Activated T-helper 2 cell treated with anti-CD3 and anti-CD28 coated beads, Interferon-gamma antibody, Interleukin-2, Interleukin-4, amounts not matched to agents 10 μg/mL and 5 μg/mL and 100 μg/mL, durations not matched to agents 14 hours and 24 hours and 36 hours (primary cell): ENCODE measurements around the gene NUDCD3. TPM values are rescaled to one million over a fixed set of nuclear protein-coding genes. Genes with fewer than 3 reads are reported as not detected.

ENCODE experiments used
- DNase-seq: peaks from one replicate; pipeline ENCODE4 v3.0.0; 2021; ENCODE audit warnings: low spot score
- H3K27ac Mint-ChIP-seq: one replicate; pipeline ENCODE4 v1.8.0; 2021; ENCODE audit warnings: mixed read lengths
- H3K27me3 Mint-ChIP-seq: one replicate; pipeline ENCODE4 v1.8.0; 2021; ENCODE audit warnings: low read depth, mixed read lengths
- H3K36me3 Mint-ChIP-seq: one replicate; pipeline ENCODE4 v1.8.0; 2021; ENCODE audit warnings: low read depth, mixed read lengths
- H3K4me1 Mint-ChIP-seq: one replicate; pipeline ENCODE4 v1.8.0; 2021; ENCODE audit warnings: low read depth, mixed read lengths
- H3K4me3 Mint-ChIP-seq: one replicate; pipeline ENCODE4 v1.8.0; 2021; ENCODE audit warnings: low read depth, mild to moderate bottlenecking, moderate library complexity, mixed read lengths
- H3K9me3 Mint-ChIP-seq: one replicate; pipeline ENCODE4 v1.8.0; 2021; ENCODE audit warnings: mixed read lengths
- intact Hi-C: fragments of 100-400 bp; cut with micrococcal nuclease; formaldehyde crosslinking; loops from one replicate; pipeline ENCODE4 v1.15.1; 2023
- total RNA-seq: library from RNA; stranded (reverse); gene quantifications from 2 replicates; pipeline ENCODE4 v1.2.3, GENCODE V29; 2022

Gene NUDCD3
- total RNA-seq, 1 donor from 2014 or later: 86.8 TPM

- Mint-ChIP-seq H3K27ac (no peak overlapping the region), H3K4me3 (no peak overlapping the region), H3K9me3 (no peaks in the 10 kb centered on the region), H3K4me1 (peaks cover 32% of the 10 kb centered on the region), H3K36me3 (peaks cover 70% of the 10 kb centered on the region), H3K27me3 (no peaks in the 10 kb centered on the region)
- DNase-seq: no peak
- intact Hi-C loops: loop anchor here (10.0 kb wide), 1 partner anchor 165 kb away; no protein-coding TSS in a partner anchor
These were observed 20.9 kb downstream of the NUDCD3 start for GRCh38 chr7:44469461-44470134.

- Mint-ChIP-seq H3K27ac (peak overlapping the region; percentile 61), H3K4me1 (peaks cover 39% of the 10 kb centered on the region), H3K27me3 (no peaks in the 10 kb centered on the region), H3K4me3 (no peak overlapping the region), H3K36me3 (peaks cover 53% of the 10 kb centered on the region), H3K9me3 (no peaks in the 10 kb centered on the region)
- intact Hi-C loops: loop anchor here (10.0 kb wide), 1 partner anchor 168 kb away; no protein-coding TSS in a partner anchor
- no peak for DNase-seq
These were observed 23.3 kb downstream of the NUDCD3 start for GRCh38 chr7:44467217-44467548.

GRCh38 chr7:44466300-44467216, 23.9 kb downstream of the NUDCD3 start:
- no peak overlapping the region for H3K4me3 Mint-ChIP-seq
- no peak for DNase-seq
- no peaks in the 10 kb centered on the region for H3K27me3 Mint-ChIP-seq
- peaks cover 45% of the 10 kb centered on the region for H3K4me1 Mint-ChIP-seq
- peaks cover 51% of the 10 kb centered on the region for H3K36me3 Mint-ChIP-seq
- peak overlapping the region; percentile 61 for H3K27ac Mint-ChIP-seq
- intact Hi-C loops: loop anchor here (10.0 kb wide), 1 partner anchor 168 kb away; no protein-coding TSS in a partner anchor
- no peaks in the 10 kb centered on the region for H3K9me3 Mint-ChIP-seq

- H3K4me1 Mint-ChIP-seq: peaks cover 54% of the 10 kb centered on the region
- no peak overlapping the region for H3K4me3 Mint-ChIP-seq
- intact Hi-C loops: loop anchor here (10.0 kb wide), 1 partner anchor 169 kb away; no protein-coding TSS in a partner anchor
- peaks cover 53% of the 10 kb centered on the region for H3K36me3 Mint-ChIP-seq
- H3K9me3 Mint-ChIP-seq: no peaks in the 10 kb centered on the region
- H3K27ac Mint-ChIP-seq: no peak overlapping the region
- no peaks in the 10 kb centered on the region for H3K27me3 Mint-ChIP-seq
- no peak for DNase-seq
These were observed 25.0 kb downstream of the NUDCD3 start for GRCh38 chr7:44465490-44465889.

GRCh38 chr7:44463169-44463808, 27.2 kb downstream of the NUDCD3 start:
- H3K4me1 Mint-ChIP-seq: peaks cover 59% of the 10 kb centered on the region
- H3K27me3 Mint-ChIP-seq: no peaks in the 10 kb centered on the region
- H3K36me3 Mint-ChIP-seq: peaks cover 50% of the 10 kb centered on the region
- DNase-seq: no peak
- H3K9me3 Mint-ChIP-seq: no peaks in the 10 kb centered on the region
- no peak overlapping the region for H3K27ac Mint-ChIP-seq
- intact Hi-C loops: loop anchor here (5.0 to 10.0 kb wide), 3 partner anchors 46 to 206 kb away; no protein-coding TSS in a partner anchor
- H3K4me3 Mint-ChIP-seq: no peak overlapping the region

- Mint-ChIP-seq H3K4me1 (peaks cover 56% of the 10 kb centered on the region), H3K4me3 (peak overlapping the region; percentile 34), H3K27me3 (no peaks in the 10 kb centered on the region), H3K36me3 (peaks cover 43% of the 10 kb centered on the region), H3K27ac (peak overlapping the region; percentile 92), H3K9me3 (no peaks in the 10 kb centered on the region)
- intact Hi-C loops: loop anchor here (1.0 to 10.0 kb wide), 5 partner anchors 12 to 335 kb away; partner anchors contain the start of gene PPIA
- peak; percentile 43 for DNase-seq
These were observed 29.1 kb downstream of the NUDCD3 start for GRCh38 chr7:44461387-44461786.

GRCh38 chr7:44460325-44460724, 30.1 kb downstream of the NUDCD3 start:
- H3K27ac Mint-ChIP-seq: peak overlapping the region; percentile 79
- H3K4me3 Mint-ChIP-seq: peak overlapping the region; percentile 33
- peaks cover 46% of the 10 kb centered on the region for H3K36me3 Mint-ChIP-seq
- peaks cover 57% of the 10 kb centered on the region for H3K4me1 Mint-ChIP-seq
- DNase-seq: peak; percentile 52
- intact Hi-C loops: loop anchor here (1.0 to 10.0 kb wide), 5 partner anchors 30 to 336 kb away; partner anchors contain the start of genes NUDCD3 and PPIA
- no peaks in the 10 kb centered on the region for H3K9me3 Mint-ChIP-seq
- no peaks in the 10 kb centered on the region for H3K27me3 Mint-ChIP-seq

- intact Hi-C loops: no loop called here
- H3K27me3 Mint-ChIP-seq: no peaks in the 10 kb centered on the region
- H3K36me3 Mint-ChIP-seq: peaks cover 55% of the 10 kb centered on the region
- H3K4me1 Mint-ChIP-seq: peaks cover 44% of the 10 kb centered on the region
- H3K27ac Mint-ChIP-seq: no peak overlapping the region
- no peak for DNase-seq
- H3K9me3 Mint-ChIP-seq: no peaks in the 10 kb centered on the region
- H3K4me3 Mint-ChIP-seq: no peak overlapping the region
These were observed 35.3 kb downstream of the NUDCD3 start for GRCh38 chr7:44455155-44455554.

- no peak for DNase-seq
- H3K36me3 Mint-ChIP-seq: peaks cover 48% of the 10 kb centered on the region
- H3K9me3 Mint-ChIP-seq: no peaks in the 10 kb centered on the region
- H3K27me3 Mint-ChIP-seq: no peaks in the 10 kb centered on the region
- intact Hi-C loops: no loop called here
- H3K4me1 Mint-ChIP-seq: peaks cover 42% of the 10 kb centered on the region
- no peak overlapping the region for H3K4me3 Mint-ChIP-seq
- no peak overlapping the region for H3K27ac Mint-ChIP-seq
These were observed 36.1 kb downstream of the NUDCD3 start for GRCh38 chr7:44454348-44454747.

- intact Hi-C loops: no loop called here
- Mint-ChIP-seq H3K36me3 (peaks cover 61% of the 10 kb centered on the region), H3K9me3 (no peaks in the 10 kb centered on the region), H3K4me3 (no peak overlapping the region), H3K27me3 (no peaks in the 10 kb centered on the region), H3K27ac (no peak overlapping the region), H3K4me1 (peaks cover 37% of the 10 kb centered on the region)
- no peak for DNase-seq
These were observed 39.3 kb downstream of the NUDCD3 start for GRCh38 chr7:44451123-44451522.

- intact Hi-C loops: loop anchor here (1.0 kb wide), 1 partner anchor 12 kb away; no protein-coding TSS in a partner anchor
- H3K27ac Mint-ChIP-seq: peak overlapping the region; percentile 46
- H3K4me3 Mint-ChIP-seq: no peak overlapping the region
- no peaks in the 10 kb centered on the region for H3K27me3 Mint-ChIP-seq
- H3K36me3 Mint-ChIP-seq: peaks cover 66% of the 10 kb centered on the region
- no peak for DNase-seq
- no peaks in the 10 kb centered on the region for H3K9me3 Mint-ChIP-seq
- H3K4me1 Mint-ChIP-seq: peaks cover 27% of the 10 kb centered on the region
These were observed 40.9 kb downstream of the NUDCD3 start for GRCh38 chr7:44449584-44449928.

- no peak for DNase-seq
- Mint-ChIP-seq H3K27ac (peak overlapping the region; percentile 46), H3K27me3 (no peaks in the 10 kb centered on the region), H3K4me1 (peaks cover 23% of the 10 kb centered on the region), H3K4me3 (no peak overlapping the region), H3K36me3 (peaks cover 64% of the 10 kb centered on the region), H3K9me3 (no peaks in the 10 kb centered on the region)
- intact Hi-C loops: loop anchor here (1.0 kb wide), 1 partner anchor 12 kb away; no protein-coding TSS in a partner anchor
These were observed 41.4 kb downstream of the NUDCD3 start for GRCh38 chr7:44448922-44449583.
